Thoracic aorta (tissue), 2 donors: Measurements from ENCODE around the gene SMOC2. TPM values are rescaled to one million over a fixed set of nuclear protein-coding genes. Genes with fewer than 3 reads are reported as not detected.

Source experiments
- ATAC-seq: fragments of 150-250 bp; one replicate; pipeline ENCODE4 v1.8.0; 2017; ENCODE audit warnings: low read depth; ENCODE audit not compliant: insufficient number of reproducible peaks, low FRiP score
- DNase-seq: peaks from one replicate; pipeline ENCODE4 v3.0.0-alpha.2; 2020; ENCODE audit warnings: low spot score
- H3K27ac ChIP-seq, 2 donors: fragments of 200-600 bp; sonication (generic); 1 replicate in 1 of 2; 2 replicates in 1 of 2; pipeline ENCODE4 v1.5.1; 2016; ENCODE audit warnings: mild to moderate bottlenecking in 2 of 2, moderate library complexity in 2 of 2
- H3K27me3 ChIP-seq: fragments of 200-600 bp; sonication (generic); replicated peaks from 2 replicates; pipeline ENCODE4 v1.6.0; 2016; ENCODE audit warnings: mild to moderate bottlenecking; ENCODE audit not compliant: insufficient read depth
- H3K36me3 ChIP-seq: fragments of 200-600 bp; sonication (generic); one replicate; pipeline ENCODE4 v1.5.1; 2016
- H3K4me1 ChIP-seq, 2 donors: fragments of 200-600 bp; sonication (generic); 1 replicate in 1 of 2; 2 replicates in 1 of 2; pipeline versions ENCODE4 v1.5.1 to v1.6.0; 2016; ENCODE audit warnings: low read depth in 2 of 2, mild to moderate bottlenecking in 1 of 2; ENCODE audit not compliant: control insufficient read depth in 1 of 2
- H3K4me3 ChIP-seq: fragments of 200-600 bp; sonication (generic); 2 replicates; pipeline ENCODE4 v1.5.1; 2016; ENCODE audit warnings: mild to moderate bottlenecking
- H3K9me3 ChIP-seq: fragments of 200-600 bp; sonication (generic); 2 replicates; pipeline ENCODE4 v1.5.1; 2016
- CTCF ChIP-seq: fragments of 200-600 bp; sonication (generic); IDR thresholded peaks from one replicate; pipeline ENCODE4 v1.5.1; 2019; ENCODE audit warnings: antibody characterized with exemption
- total RNA-seq, 2 donors: library from RNA; depleted of rRNA; stranded (reverse); fragments of >200 nt; gene quantifications; one replicate each; pipeline versions ENCODE4 v1.1.0 to v1.2.3, GENCODE V29; 2016

Gene SMOC2
- total RNA-seq, 2 donors from 2014 or later, result 334 to 424 TPM

- DNase-seq (no peak), ATAC-seq (no peak)
- Histone ChIP-seq H3K27ac (no peak overlapping the region), H3K27me3 (no peaks in the 10 kb centered on the region), H3K36me3 (peaks cover 5% of the 10 kb centered on the region), H3K4me3 (no peak overlapping the region), H3K9me3 (no peaks in the 10 kb centered on the region), H3K4me1 (peaks cover 0 to 8% of the 10 kb centered on the region in 2 donors)
- TF ChIP-seq CTCF, result no peak
Observed at GRCh38 chr6:168504366-168504765, 63.4 kb downstream of the SMOC2 start.

GRCh38 chr6:168506460-168506859, 65.5 kb downstream of the SMOC2 start:
- Histone ChIP-seq H3K27ac (no peak overlapping the region), H3K27me3 (no peaks in the 10 kb centered on the region), H3K9me3 (no peaks in the 10 kb centered on the region), H3K36me3 (peaks cover 8% of the 10 kb centered on the region), H3K4me3 (no peak overlapping the region), H3K4me1 (peaks cover 0 to 8% of the 10 kb centered on the region in 2 donors)
- DNase-seq (no peak), ATAC-seq (no peak)
- TF ChIP-seq CTCF, result no peak

- DNase-seq (no peak), ATAC-seq (no peak)
- Histone ChIP-seq H3K36me3 (peaks cover 8% of the 10 kb centered on the region), H3K4me1 (peaks cover 0 to 8% of the 10 kb centered on the region in 2 donors), H3K27ac (no peak overlapping the region), H3K9me3 (no peaks in the 10 kb centered on the region), H3K27me3 (no peaks in the 10 kb centered on the region), H3K4me3 (no peak overlapping the region)
- no peak for TF ChIP-seq CTCF
Observed at GRCh38 chr6:168507297-168507696, 66.3 kb downstream of the SMOC2 start.

GRCh38 chr6:168507730-168508129, 66.7 kb downstream of the SMOC2 start:
- no peak overlapping the region for H3K27ac ChIP-seq
- TF ChIP-seq CTCF, result no peak
- no peak for DNase-seq
- ATAC-seq, result no peak
- H3K36me3 ChIP-seq, result peaks cover 8% of the 10 kb centered on the region
- H3K4me1 ChIP-seq, result peaks cover 0 to 8% of the 10 kb centered on the region in 2 donors
- no peaks in the 10 kb centered on the region for H3K9me3 ChIP-seq
- no peak overlapping the region for H3K4me3 ChIP-seq
- H3K27me3 ChIP-seq, result no peaks in the 10 kb centered on the region

GRCh38 chr6:168508903-168509302, 67.9 kb downstream of the SMOC2 start:
- H3K4me3 ChIP-seq, result no peak overlapping the region
- H3K27ac ChIP-seq, result no peak overlapping the region
- H3K27me3 ChIP-seq, result no peaks in the 10 kb centered on the region
- TF ChIP-seq CTCF, result no peak
- no peak for DNase-seq
- no peak for ATAC-seq
- no peaks in the 10 kb centered on the region for H3K9me3 ChIP-seq
- H3K36me3 ChIP-seq, result peaks cover 8% of the 10 kb centered on the region
- H3K4me1 ChIP-seq, result peaks cover 0 to 11% of the 10 kb centered on the region in 2 donors
